OCI-LY7 (cell line): Measurements from ENCODE around the gene CPEB4. TPM values are rescaled to one million over a fixed set of nuclear protein-coding genes. Genes with fewer than 3 reads are reported as not detected.

ENCODE experiments used
- BruUV-seq: library from RNA; stranded (reverse); fragments of 400-500 nt; replicated peaks from 2 replicates; lab custom pipeline; 2021; lab: Mats Ljungman, UMichigan
- CTCF ChIA-PET: fragments of 300-600 bp; sonication (Branson Sonifier 250); formaldehyde crosslinking; loops from one replicate; lab custom pipeline; 2022; ENCODE audit warnings: antibody characterized with exemption; ENCODE audit not compliant: unreplicated experiment; lab: Charles Lee
- POLR2A ChIA-PET: fragments of 300-600 bp; sonication (Branson Sonifier 250); formaldehyde crosslinking; loops from one replicate; lab custom pipeline; 2022; ENCODE audit warnings: antibody characterized with exemption; lab: Charles Lee
- DNase-seq: peaks from one replicate; pipeline ENCODE4 v3.0.0-alpha.2; 2015; ENCODE audit warnings: low spot score
- H2AFZ ChIP-seq: fragments of 200-600 bp; sonication (generic), shearing (Covaris generic); 2 replicates; pipeline ENCODE4 v1.6.1; 2014; ENCODE audit warnings: mild to moderate bottlenecking, antibody characterized with exemption, low read length, moderate library complexity
- H3K27ac ChIP-seq: fragments of 200-600 bp; sonication (generic); 2 replicates; pipeline ENCODE4 v1.5.1; 2014; ENCODE audit warnings: mixed run types, low read depth, mild to moderate bottlenecking, moderate library complexity, low read length, inconsistent platforms; ENCODE audit not compliant: poor library complexity, severe bottlenecking
- H3K36me3 ChIP-seq: fragments of 200-600 bp; sonication (generic); 2 replicates; pipeline ENCODE4 v1.6.1; 2014; ENCODE audit warnings: mild to moderate bottlenecking, antibody characterized with exemption, low read length, moderate library complexity, mixed read lengths; ENCODE audit not compliant: insufficient read depth
- H3K4me1 ChIP-seq: fragments of 200-600 bp; sonication (generic); 2 replicates; pipeline ENCODE4 v1.5.1; 2014; ENCODE audit warnings: mild to moderate bottlenecking, low read length; ENCODE audit not compliant: insufficient read depth, poor library complexity, severe bottlenecking
- H3K4me2 ChIP-seq: fragments of 200-600 bp; sonication (generic); 2 replicates; pipeline ENCODE4 v1.6.1; 2014; ENCODE audit warnings: mild to moderate bottlenecking, low read length
- H3K4me3 ChIP-seq: fragments of 200-600 bp; sonication (generic); 2 replicates; pipeline ENCODE4 v1.5.1; 2014; ENCODE audit warnings: mild to moderate bottlenecking, low read depth, low read length; ENCODE audit not compliant: poor library complexity, severe bottlenecking
- H3K79me2 ChIP-seq: fragments of 200-600 bp; sonication (generic); 2 replicates; pipeline ENCODE4 v1.6.1; 2016; ENCODE audit warnings: low read depth, mild to moderate bottlenecking, low read length, moderate library complexity, mixed read lengths; ENCODE audit not compliant: insufficient read depth
- H3K9me2 ChIP-seq: fragments of 200-600 bp; sonication (generic); 2 replicates; pipeline ENCODE4 v1.6.1; 2016; ENCODE audit warnings: mild to moderate bottlenecking, low read length, mixed read lengths; ENCODE audit not compliant: insufficient read depth
- H3K9me3 ChIP-seq: fragments of 200-600 bp; sonication (generic); 2 replicates; pipeline ENCODE4 v1.6.1; 2014; ENCODE audit warnings: mild to moderate bottlenecking, mixed run types, low read length, mixed read lengths
- H4K20me1 ChIP-seq: fragments of 200-600 bp; sonication (generic); 2 replicates; pipeline ENCODE4 v1.6.1; 2014; ENCODE audit warnings: mild to moderate bottlenecking, antibody characterized with exemption, low read length, moderate library complexity, mixed read lengths; ENCODE audit not compliant: insufficient read depth
- CTCF ChIP-seq: fragments of 200-600 bp; sonication (generic); conservative IDR thresholded peaks from 2 replicates; pipeline ENCODE4 v1.5.1; 2014; ENCODE audit warnings: mild to moderate bottlenecking, antibody characterized with exemption, low read length, moderate library complexity, mixed read lengths
- EZH2phosphoT487 ChIP-seq: fragments of 200-600 bp; sonication (generic); IDR thresholded peaks from 2 replicates; pipeline ENCODE4 v1.6.1; 2018; ENCODE audit warnings: low read depth, borderline replicate concordance, mild to moderate bottlenecking, mixed run types, antibody characterized with exemption, low read length, moderate library complexity, mixed read lengths
- intact Hi-C: fragments of 100-400 bp; cut with micrococcal nuclease; formaldehyde crosslinking; loops from one replicate; pipeline ENCODE4 v1.10.0; 2022; ENCODE audit not compliant: unreplicated experiment
- total RNA-seq, 2 experiments: library from RNA; depleted of rRNA in 1 of 2; stranded (reverse); fragments of >200 nt in 1 of 2; shearing (Covaris generic) in 1 of 2; gene quantifications; 2 replicates each; pipeline ENCODE4 v1.2.3, GENCODE V29; 2014 to 2022

CPEB4 gene
- total RNA-seq, 2 experiments from 2014 or later, result 12.6 to 31.8 TPM

GRCh38 chr5:173851595-173852243, 36.4 kb upstream of the CPEB4 start:
- ChIA-PET CTCF (no interaction called here), POLR2A (interaction anchor here (0.7 to 1.4 kb wide), 5 partner anchors 8 to 63 kb away, joined by 3 to 4 read pairs (median 4); no protein-coding TSS in a partner anchor)
- Histone ChIP-seq H3K9me2 (no peaks in the 10 kb centered on the region), H3K4me2 (no peak overlapping the region), H3K4me3 (no peak overlapping the region), H3K9me3 (peaks cover 11% of the 10 kb centered on the region; the same call in 1 of the 2 replicates), H4K20me1 (no peaks in the 10 kb centered on the region), H2AFZ (no peak overlapping the region), H3K27ac (no peak overlapping the region), H3K79me2 (no peaks in the 10 kb centered on the region), H3K36me3 (peaks cover 5% of the 10 kb centered on the region; the same call in 1 of the 2 replicates), H3K4me1 (no peaks in the 10 kb centered on the region)
- DNase-seq, result no peak
- intact Hi-C loops, result no loop called here
- no TSS peak for BruUV-seq
- no peak for TF ChIP-seq CTCF
- no peak for TF ChIP-seq EZH2phosphoT487

- Histone ChIP-seq H3K36me3 (no peaks in the 10 kb centered on the region), H3K9me3 (peaks cover 6% of the 10 kb centered on the region; the same call in 1 of the 2 replicates), H2AFZ (no peak overlapping the region), H3K27ac (no peak overlapping the region), H3K4me2 (no peak overlapping the region), H3K4me1 (no peaks in the 10 kb centered on the region), H3K79me2 (no peaks in the 10 kb centered on the region), H4K20me1 (no peaks in the 10 kb centered on the region), H3K4me3 (no peak overlapping the region), H3K9me2 (no peaks in the 10 kb centered on the region)
- ChIA-PET CTCF (no interaction called here), POLR2A (interaction anchor here (1.2 kb wide), 1 partner anchor 15 kb away, joined by 5 read pairs; no protein-coding TSS in a partner anchor)
- BruUV-seq, result no TSS peak
- DNase-seq, result no peak
- intact Hi-C loops, result no loop called here
- no peak for TF ChIP-seq CTCF
- no peak for TF ChIP-seq EZH2phosphoT487
These were observed 35.3 kb upstream of the CPEB4 start for GRCh38 chr5:173852790-173853359.
